Osteoblast (primary cell): ENCODE measurements around the gene STK33. TPM values are rescaled to one million over a fixed set of nuclear protein-coding genes. Genes with fewer than 3 reads are reported as not detected.

Experiments
- DNase-seq: peaks from one replicate; pipeline ENCODE4 v3.0.0; 2011; ENCODE audit warnings: low spot score, mixed read lengths; ENCODE audit not compliant: insufficient read length; ENCODE audit errors: missing footprints
- H2AFZ ChIP-seq: 2 replicates; pipeline ENCODE4 v1.6.0; 2011; ENCODE audit warnings: mild to moderate bottlenecking, low read length
- H3K27ac ChIP-seq: 2 replicates; pipeline ENCODE4 v1.5.1; 2011; ENCODE audit warnings: mild to moderate bottlenecking, low read depth, low read length, moderate library complexity
- H3K27me3 ChIP-seq: 2 replicates; pipeline ENCODE4 v1.6.0; 2012; ENCODE audit warnings: mild to moderate bottlenecking, control low read depth, inconsistent platforms, low read length, moderate library complexity; ENCODE audit not compliant: insufficient read depth
- H3K36me3 ChIP-seq: 2 replicates; pipeline ENCODE4 v1.5.1; 2011; ENCODE audit warnings: mild to moderate bottlenecking, low read length, control low read depth, moderate library complexity; ENCODE audit not compliant: insufficient read depth
- H3K4me1 ChIP-seq: 2 replicates; pipeline ENCODE4 v1.5.1; 2011; ENCODE audit warnings: mild to moderate bottlenecking, low read length, control low read depth, moderate library complexity; ENCODE audit not compliant: insufficient read depth
- H3K4me2 ChIP-seq: 2 replicates; pipeline ENCODE4 v1.6.0; 2011; ENCODE audit warnings: mild to moderate bottlenecking, low read length; ENCODE audit not compliant: insufficient read depth
- H3K4me3 ChIP-seq: fragments of 200-600 bp; sonication (generic); 3 replicates; pipeline ENCODE4 v1.5.1; 2012; ENCODE audit warnings: mild to moderate bottlenecking, low read length, inconsistent platforms; ENCODE audit not compliant: insufficient read depth
- H3K79me2 ChIP-seq: 2 replicates; pipeline ENCODE4 v1.6.0; 2012; ENCODE audit warnings: mild to moderate bottlenecking, low read length, control low read depth, inconsistent platforms; ENCODE audit not compliant: insufficient read depth
- H3K9me3 ChIP-seq: 2 replicates; pipeline ENCODE4 v1.5.1; 2011; ENCODE audit warnings: low read depth, low read length, control low read depth
- H4K20me1 ChIP-seq: 2 replicates; pipeline ENCODE4 v1.6.0; 2012; ENCODE audit warnings: mild to moderate bottlenecking, low read length, control low read depth; ENCODE audit not compliant: insufficient read depth
- total RNA-seq: library from RNA; depleted of rRNA; stranded (reverse); fragments of >200 nt; gene quantifications from 2 replicates; pipeline ENCODE4 v1.2.3, GENCODE V29; 2012
- TF ChIP-seq, protein P1 (sequence below): IDR thresholded peaks from 2 replicates; pipeline ENCODE4 v1.5.1; 2011; ENCODE audit warnings: mild to moderate bottlenecking, low read depth, low read length, moderate library complexity; ENCODE audit errors: extremely low read depth

The STK33 gene
- total RNA-seq, 1 donor: 0.72 TPM

DNA sequence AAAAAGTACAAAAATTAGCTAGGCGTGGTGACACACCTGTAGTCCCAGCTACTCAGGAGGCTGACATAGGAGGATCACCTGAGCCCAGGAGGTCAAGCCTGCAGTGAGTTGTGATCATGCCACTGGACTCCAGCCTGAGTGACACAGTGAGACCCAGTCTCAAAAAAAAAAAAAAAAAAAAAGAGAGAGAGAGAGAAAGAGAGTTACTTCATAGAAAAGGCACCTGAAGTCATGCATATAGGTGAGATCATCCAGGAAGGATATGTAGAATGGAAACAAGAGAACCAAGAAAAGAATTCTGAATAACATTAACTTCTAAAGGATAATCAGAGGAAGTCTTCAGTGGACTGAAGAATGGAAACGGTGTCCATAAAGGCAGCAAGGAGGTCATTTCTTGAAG, 106.8 kb downstream of the STK33 start:
- H3K27me3 ChIP-seq: no peaks in the 10 kb centered on the region
- no peaks in the 10 kb centered on the region for H3K79me2 ChIP-seq
- H2AFZ ChIP-seq: no peak overlapping the region
- no peaks in the 10 kb centered on the region for H3K9me3 ChIP-seq
- no peaks in the 10 kb centered on the region for H3K4me1 ChIP-seq
- no peak for DNase-seq
- no peak overlapping the region for H3K27ac ChIP-seq
- TF ChIP-seq, protein P1, sequence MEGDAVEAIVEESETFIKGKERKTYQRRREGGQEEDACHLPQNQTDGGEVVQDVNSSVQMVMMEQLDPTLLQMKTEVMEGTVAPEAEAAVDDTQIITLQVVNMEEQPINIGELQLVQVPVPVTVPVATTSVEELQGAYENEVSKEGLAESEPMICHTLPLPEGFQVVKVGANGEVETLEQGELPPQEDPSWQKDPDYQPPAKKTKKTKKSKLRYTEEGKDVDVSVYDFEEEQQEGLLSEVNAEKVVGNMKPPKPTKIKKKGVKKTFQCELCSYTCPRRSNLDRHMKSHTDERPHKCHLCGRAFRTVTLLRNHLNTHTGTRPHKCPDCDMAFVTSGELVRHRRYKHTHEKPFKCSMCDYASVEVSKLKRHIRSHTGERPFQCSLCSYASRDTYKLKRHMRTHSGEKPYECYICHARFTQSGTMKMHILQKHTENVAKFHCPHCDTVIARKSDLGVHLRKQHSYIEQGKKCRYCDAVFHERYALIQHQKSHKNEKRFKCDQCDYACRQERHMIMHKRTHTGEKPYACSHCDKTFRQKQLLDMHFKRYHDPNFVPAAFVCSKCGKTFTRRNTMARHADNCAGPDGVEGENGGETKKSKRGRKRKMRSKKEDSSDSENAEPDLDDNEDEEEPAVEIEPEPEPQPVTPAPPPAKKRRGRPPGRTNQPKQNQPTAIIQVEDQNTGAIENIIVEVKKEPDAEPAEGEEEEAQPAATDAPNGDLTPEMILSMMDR: no peak
- no peak overlapping the region for H3K4me3 ChIP-seq
- no peaks in the 10 kb centered on the region for H3K36me3 ChIP-seq
- H3K4me2 ChIP-seq: no peak overlapping the region
- H4K20me1 ChIP-seq: no peaks in the 10 kb centered on the region

DNA sequence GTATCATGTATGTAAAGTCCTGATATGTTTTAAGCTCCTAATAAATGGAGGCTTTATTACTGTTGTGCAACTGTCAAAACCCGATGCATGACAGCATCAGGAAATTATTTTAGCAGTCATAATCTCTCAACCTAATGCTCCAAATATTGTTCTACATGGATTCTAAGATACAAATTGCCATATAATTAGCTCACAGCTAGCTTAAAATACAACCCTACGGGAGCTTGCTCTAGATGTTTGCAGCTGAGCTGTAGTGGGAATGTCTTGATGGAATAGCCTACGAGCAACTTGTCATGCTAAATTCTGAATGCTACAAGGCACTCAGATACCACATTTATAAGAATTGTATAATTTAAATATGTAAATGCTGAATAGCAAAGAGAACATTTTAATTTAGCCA, 109.8 kb downstream of the STK33 start:
- Histone ChIP-seq H3K36me3 (no peaks in the 10 kb centered on the region), H4K20me1 (no peaks in the 10 kb centered on the region)
- no peak for DNase-seq

DNA sequence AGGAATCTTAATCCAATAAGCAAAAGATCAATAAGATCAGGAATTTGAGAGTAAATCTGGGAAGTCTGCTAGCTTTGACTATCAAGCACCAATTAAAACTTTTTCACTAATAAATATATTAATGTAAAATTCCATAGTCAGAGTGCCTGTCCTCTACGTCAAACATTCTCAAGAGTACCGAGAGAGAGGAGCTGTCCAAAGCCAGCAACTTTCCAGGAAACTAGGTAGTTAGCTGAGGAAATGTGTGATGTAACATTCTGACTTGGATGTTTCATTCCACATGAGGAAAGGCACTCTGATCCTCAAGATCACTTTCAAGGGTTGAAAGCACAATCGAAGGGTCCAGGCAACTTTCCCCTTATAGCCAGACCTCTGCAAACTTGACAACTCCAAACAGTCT, 113.2 kb downstream of the STK33 start:
- H3K27ac ChIP-seq: no peak overlapping the region
- DNase-seq: no peak
- H4K20me1 ChIP-seq: no peaks in the 10 kb centered on the region
- H3K4me3 ChIP-seq: no peak overlapping the region
- no peaks in the 10 kb centered on the region for H3K4me1 ChIP-seq
- H3K36me3 ChIP-seq: no peaks in the 10 kb centered on the region
- no peaks in the 10 kb centered on the region for H3K79me2 ChIP-seq
- no peak overlapping the region for H2AFZ ChIP-seq
- TF ChIP-seq, protein P1: no peak
- no peaks in the 10 kb centered on the region for H3K9me3 ChIP-seq
- H3K4me2 ChIP-seq: no peak overlapping the region
- no peaks in the 10 kb centered on the region for H3K27me3 ChIP-seq

More for the DNA sequence above, 109.8 kb downstream of the STK33 start:
- Histone ChIP-seq H3K27me3 (no peaks in the 10 kb centered on the region), H3K9me3 (no peaks in the 10 kb centered on the region), H3K4me2 (no peak overlapping the region), H2AFZ (no peak overlapping the region), H3K4me1 (no peaks in the 10 kb centered on the region), H3K4me3 (no peak overlapping the region), H3K27ac (no peak overlapping the region), H3K79me2 (no peaks in the 10 kb centered on the region)
- TF ChIP-seq, protein P1: no peak

DNA sequence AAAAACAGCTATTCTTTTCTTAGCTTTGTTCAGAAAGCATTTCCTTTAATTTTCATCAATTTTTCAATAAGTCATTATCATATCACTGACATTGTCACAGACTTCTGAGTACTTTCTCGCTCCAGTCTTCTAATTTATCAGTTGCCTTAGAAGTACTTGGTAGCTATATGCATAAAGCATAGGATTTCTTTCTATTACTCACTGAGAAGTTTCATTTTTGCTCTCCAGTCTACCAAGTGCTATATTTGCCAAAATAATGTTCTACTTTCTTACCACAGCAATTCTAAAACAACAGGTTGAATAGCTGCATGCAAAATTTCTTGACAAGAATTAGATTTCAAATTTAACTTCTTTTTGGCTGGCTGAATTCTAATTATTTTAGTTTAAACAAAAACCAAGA, 116.3 kb downstream of the STK33 start:
- H4K20me1 ChIP-seq: no peaks in the 10 kb centered on the region
- H3K79me2 ChIP-seq: no peaks in the 10 kb centered on the region
- H3K4me1 ChIP-seq: no peaks in the 10 kb centered on the region
- H3K27me3 ChIP-seq: peaks cover 6% of the 10 kb centered on the region
- no peaks in the 10 kb centered on the region for H3K9me3 ChIP-seq
- H3K4me2 ChIP-seq: no peak overlapping the region
- TF ChIP-seq, protein P1: no peak
- H3K4me3 ChIP-seq: no peak overlapping the region
- H3K36me3 ChIP-seq: no peaks in the 10 kb centered on the region
- DNase-seq: no peak
- H3K27ac ChIP-seq: no peak overlapping the region
- H2AFZ ChIP-seq: no peak overlapping the region
